ENCODE data around the gene SLC12A7.

- TF ChIP-seq CTCF (IDR thresholded peaks at IDR 0.05): no peak
- TF ChIP-seq POLR2A (IDR thresholded peaks at IDR 0.05): no peak
Measured at GRCh38 chr5:1073239-1074102, 38.4 kb downstream of the SLC12A7 start.
